SW480 (cell line): Measurements from ENCODE around the gene ERMP1.
"Not testable (repeated sequence)": the region's sequence is repeated elsewhere in the genome, so short reads cannot be mapped to it uniquely, and the experiment has no call there.

ENCODE experiments used
- DNase-seq: peaks from one replicate; pipeline ENCODE4 v3.0.0-alpha.2; 2016; ENCODE audit warnings: low spot score

The ERMP1 gene

DNA sequence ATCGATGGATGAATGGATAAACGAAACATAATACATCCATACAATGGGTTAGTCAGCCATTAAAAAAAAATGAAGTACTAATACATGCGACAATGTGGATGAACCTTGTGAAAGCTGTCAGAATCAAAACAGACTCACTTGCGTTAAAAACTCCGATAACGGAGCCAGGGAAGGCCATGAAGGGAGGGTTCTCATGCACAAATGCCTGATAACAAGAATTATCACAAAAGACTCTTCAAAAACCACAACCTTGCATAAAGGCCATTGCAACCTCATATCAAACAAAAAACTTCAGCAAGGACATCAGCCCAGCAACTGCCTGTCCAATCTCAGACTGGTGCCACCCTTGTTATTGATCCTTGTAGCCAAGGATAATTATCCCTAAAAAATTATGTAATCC, 13.7 kb downstream of the ERMP1 start:
- no peak for DNase-seq

DNA sequence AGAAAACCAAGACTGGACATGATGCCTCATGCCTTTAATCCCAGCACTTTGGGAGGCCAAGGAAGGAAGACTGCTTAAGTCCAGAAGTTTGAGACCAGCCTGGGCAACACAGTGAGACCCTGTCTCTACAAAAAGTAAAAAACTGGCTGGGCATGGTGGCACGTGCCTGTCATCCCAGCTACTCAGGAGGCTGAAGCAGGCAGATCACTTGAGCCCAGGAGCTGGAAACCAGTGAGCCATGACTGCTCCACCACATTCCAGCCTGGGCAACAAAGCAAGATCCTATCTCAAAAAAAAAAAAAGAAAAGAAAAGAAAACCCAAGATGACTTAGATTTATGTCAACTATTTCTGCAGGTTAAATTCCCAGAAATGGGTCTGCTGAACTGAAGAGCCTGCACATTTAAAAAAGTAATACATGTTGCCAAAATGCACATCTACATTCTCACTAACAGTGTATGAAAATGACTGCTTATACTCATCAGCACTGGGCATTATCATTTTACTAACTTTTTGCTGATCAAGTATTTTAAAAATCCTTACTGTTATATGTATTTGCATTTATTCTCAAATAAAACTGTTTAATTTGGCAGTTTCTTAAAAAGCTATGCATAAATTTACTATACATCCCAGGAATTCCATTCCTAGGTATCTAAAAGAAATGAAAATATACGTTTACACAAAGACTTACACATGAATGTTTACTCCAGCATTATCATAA, 14.3 kb downstream of the ERMP1 start:
- DNase-seq = no peak

DNA sequence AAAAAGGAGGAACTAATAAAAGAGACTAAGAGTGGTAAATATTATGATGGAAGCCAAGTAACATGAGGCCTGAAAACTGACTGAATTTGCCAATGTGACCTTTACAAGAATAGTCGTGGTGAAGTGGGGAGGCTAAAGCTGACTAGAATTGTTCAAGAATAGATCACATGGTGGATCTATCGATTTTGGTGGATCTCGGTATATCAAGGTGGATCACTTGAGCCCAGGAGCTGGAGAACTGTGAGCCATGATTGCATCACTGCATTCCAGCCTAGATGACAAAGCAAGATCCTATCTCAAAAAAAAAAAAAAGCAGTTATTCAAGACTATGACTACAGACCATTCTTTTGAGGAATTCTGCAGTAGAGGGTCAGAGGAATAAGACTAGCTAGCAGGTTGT, 15.1 kb downstream of the ERMP1 start:
- no peak for DNase-seq

DNA sequence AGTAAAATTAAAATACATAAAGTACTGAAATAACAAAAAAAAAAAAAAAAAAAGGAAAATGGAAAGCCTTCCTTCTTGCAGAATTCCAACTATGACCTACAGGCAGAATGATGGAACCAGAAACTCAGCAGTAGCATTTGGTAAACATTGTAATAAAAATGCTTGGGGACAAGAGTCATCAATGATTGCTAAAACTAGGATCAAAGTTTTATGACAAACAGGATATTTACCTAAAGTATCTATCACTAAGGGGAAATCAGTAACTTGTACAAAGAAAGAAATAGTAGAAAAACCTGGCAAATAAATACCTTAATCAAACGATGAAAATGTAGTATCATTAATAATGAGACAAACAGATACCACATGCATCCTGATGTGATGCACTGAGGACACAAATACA, 17.5 kb downstream of the ERMP1 start:
- DNase-seq = no peak

DNA sequence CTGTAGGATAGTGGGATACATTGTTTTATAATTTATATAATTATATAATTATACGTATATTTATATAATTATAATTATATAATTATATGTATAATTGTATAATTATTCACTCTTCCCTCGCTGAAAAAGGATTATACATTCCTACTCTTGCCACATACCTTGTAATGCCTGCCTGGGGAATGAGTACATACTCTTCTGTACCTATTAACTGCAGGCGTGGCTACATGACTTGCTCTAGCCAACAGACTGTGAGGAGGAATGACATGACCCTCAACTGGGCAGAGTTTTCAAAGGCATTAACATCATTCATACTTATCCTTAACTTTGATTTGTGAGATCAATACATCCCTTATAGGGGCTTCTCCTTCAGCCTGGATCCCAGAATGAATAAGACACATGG, 19.1 kb downstream of the ERMP1 start:
- no peak for DNase-seq

- no peak for DNase-seq
Observed at GRCh38 chr9:5811751-5812150, 21.2 kb downstream of the ERMP1 start.

- DNase-seq = no peak
Observed at GRCh38 chr9:5805478-5805877, 27.4 kb downstream of the ERMP1 start.

DNA sequence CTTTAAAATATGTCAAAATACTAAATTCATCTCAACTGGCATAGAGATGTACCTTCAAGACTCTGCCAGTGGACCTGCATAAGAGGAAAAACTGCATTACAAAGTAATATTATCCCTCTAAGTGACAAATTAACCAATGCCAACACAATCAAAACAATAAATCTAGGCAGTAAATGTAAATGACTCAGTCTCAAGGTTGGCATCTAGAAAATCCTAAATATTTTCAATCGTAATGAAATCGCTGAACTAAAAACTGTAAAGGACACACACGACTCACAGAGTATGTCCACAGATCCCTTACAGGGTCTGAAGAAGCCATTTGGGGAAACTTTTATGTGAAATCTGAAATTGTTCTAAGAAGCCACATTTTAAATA, 31.2 kb downstream of the ERMP1 start:
- no peak for DNase-seq

DNA sequence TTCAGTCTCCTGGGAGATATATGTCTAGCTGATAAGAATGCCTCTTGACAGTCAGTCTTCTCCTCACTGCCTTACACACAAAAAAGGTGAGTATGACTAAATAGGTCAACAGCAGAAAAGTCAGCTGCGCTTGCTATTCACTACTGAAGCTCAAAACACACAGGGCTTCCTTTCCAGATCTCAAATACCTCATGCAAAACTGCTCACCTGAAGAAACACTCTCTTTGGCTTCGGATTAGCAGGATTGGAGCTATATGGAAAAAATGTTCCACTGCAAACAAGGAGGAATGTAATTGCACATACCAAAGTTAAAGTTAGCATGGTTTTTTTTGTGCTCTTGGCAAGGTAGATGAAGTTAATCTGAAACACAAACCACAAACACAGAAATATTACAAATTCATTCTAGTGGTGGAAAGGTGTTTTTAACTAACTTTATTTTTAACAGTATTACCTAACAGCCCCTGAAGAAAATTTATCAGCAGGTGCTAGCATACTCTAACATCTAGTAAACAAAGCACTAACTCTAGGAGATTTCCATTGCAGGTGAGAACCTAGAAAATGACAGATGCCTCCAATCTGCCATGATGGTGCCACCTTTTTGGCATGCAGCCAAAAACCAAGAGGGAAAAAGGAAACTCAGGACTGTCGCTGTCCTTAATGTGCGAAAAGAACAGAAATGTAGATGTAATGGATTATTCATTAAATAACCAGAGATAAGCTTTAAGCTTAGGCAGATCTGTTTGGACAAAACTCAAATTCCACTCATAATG, 31.8 kb downstream of the ERMP1 start:
- DNase-seq = no peak

DNA sequence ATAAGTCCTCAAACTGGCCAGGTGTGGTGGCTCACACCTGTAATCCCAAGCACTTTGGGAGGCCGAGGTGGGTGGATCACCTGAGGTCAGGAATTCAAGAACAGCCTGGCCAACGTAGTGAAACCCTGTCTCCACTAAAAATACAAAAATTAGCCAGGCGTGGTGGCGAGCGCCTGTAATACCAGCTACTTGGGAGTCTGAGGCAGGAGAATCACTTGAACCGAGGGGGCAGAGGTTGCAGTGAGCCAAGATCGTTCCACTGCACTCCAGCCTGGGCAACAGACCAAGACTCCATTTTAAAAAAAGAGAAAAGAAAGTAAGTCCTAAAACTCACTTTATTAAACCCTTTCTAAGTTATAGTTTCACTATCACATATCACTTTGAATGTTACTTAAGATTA, 32.5 kb downstream of the ERMP1 start:
- DNase-seq = not testable (repeated sequence)

DNA sequence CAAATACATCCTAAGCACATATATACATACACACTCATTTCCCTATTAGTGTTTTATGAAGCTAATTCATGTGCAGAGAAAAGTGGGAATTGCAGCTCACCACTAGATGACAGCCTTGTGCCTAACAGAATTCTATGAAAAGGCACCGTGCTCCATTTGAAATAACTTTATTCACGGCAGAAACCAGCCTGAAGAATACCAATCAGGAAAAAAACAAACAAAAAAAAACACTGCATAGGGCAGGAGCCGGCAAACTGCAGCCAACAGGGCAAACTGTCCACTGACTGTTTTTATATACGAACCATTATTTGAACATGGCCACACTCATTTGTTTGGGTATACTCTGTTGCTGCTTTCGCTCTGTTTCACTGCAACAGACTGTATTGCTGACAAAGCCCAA, 33.6 kb downstream of the ERMP1 start:
- DNase-seq = peak; percentile 50

- no peak for DNase-seq
Observed at GRCh38 chr9:5798581-5798980, 34.3 kb downstream of the ERMP1 start.

DNA sequence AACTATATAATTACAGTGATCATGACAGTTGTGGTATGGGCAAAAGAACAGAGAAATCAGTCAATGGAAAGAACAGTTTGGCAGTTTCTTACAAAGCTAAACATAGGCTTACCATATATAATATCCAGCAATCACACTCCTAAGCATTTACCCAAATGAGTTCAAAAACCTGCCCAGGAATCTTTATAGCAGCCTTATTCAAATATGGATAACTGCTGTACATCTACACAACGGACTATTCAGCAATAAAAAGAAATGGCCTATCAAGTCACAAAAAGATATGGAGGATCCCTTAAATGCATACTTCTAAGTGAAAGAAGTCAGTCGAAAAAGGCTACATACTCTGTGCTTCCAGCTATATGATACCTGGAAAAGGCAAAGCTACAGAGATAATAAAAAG, 36.6 kb downstream of the ERMP1 start:
- no peak for DNase-seq

DNA sequence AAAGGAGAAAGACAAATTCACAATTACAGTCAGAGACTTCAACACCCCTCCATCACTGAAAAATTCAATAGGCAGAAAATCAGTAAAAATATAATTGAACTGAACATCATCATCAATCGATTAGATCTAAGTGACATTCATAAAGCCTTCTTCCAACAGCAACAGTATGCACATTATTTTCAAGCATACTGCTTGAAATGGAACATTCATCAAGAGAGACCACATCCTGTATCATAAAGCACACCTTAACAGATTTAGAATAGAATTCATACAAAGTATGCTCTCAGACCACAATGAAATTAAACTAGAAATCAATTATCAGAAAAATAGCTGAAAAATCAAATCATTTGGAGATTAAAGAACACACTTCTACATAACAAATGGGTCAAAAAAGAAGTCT, 39.1 kb downstream of the ERMP1 start:
- DNase-seq = no peak

- no peak for DNase-seq
Observed at GRCh38 chr9:5791870-5792269, 41.0 kb downstream of the ERMP1 start.

DNA sequence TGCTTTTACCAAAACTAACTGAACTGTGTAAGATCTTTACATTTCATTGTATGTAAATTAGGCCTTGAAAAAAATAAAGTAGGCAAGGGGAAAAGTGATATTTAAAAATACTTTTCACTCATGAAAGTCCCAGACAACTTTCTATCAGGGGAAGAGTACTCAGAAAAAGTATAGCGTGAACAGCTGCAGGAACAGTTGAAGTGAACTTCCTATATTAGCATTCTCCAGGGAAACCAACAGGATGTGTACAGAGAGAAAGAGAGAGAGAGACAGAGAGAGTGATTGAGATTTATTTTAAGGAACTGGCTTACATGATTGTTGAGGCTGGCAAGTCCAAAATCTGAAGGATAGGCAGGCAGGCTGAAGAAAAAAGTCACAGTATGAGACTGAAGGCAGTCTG, 42.0 kb downstream of the ERMP1 start:
- no peak for DNase-seq

DNA sequence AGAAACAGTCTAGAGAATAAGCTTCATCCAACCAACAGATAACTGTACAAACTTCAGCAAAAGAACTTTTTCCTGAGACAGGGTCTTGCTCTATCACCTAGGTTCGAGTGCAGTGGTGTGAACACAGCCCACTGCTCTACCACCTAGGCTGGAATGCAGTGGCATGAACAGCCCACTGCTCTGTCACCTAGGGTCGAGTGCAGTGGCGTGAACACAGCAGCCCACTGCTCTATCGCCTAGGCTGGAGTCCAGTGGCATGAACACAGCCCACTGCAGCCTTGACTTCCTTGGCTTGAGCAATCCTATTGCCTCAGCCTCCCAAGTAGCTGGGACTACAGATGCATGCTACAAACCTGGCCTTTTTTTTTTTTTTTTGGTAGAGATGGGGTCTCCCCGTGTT, 43.4 kb downstream of the ERMP1 start:
- DNase-seq = no peak

- no peak for DNase-seq
Observed at GRCh38 chr9:5787759-5788302, 45.1 kb downstream of the ERMP1 start.

- DNase-seq = no peak
Observed at GRCh38 chr9:5787220-5787619, 45.7 kb downstream of the ERMP1 start.

DNA sequence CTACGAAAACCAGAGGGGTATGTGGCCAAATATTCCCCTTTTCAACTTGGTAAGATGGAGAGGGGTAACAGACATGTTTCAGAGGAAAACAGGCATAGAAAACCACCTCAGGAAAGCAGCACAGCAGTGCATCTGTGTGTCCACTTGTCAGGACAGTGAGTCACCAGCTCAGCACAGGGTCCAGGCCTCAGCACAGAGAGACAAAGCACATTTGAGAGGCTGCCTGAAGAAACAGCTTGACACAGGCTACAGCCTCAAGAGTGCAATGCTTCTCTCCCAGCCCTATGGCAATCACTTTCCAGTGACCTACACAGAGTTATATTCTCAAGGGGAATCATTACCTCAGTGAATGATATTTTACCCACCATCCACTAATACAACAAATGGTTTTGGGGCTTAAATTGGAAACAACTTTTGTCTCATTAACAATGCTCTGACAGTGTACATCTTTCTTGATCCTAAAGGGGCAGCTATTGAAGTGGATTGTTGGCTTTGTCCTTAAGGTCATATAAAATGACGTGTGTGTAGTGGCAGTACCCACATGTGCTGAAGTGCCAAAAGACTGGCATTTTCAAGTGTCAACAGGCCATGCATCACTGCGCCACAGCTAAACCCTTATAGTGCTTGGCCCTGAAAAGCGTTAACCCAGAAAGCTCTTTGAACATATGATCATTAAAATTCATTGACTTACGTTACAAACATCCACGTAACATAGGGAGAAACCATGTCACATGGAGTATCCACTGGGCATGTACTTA, 46.4 kb downstream of the ERMP1 start:
- DNase-seq = no peak

- no peak for DNase-seq
Observed at GRCh38 chr9:5784526-5785315, 48.2 kb downstream of the ERMP1 start.

- DNase-seq = no peak
Observed at GRCh38 chr9:5783982-5784381, 48.9 kb downstream of the ERMP1 start.
